Muscle of leg (tissue), 11 donors: Measurements from ENCODE around the gene CNST. TPM values are rescaled to one million over a fixed set of nuclear protein-coding genes. Genes with fewer than 3 reads are reported as not detected.

ENCODE experiments used
- DNase-seq: peaks from one replicate; pipeline ENCODE4 v3.0.0; 2013
- H3K27ac ChIP-seq: one replicate; pipeline ENCODE4 v1.5.1; 2013; ENCODE audit warnings: mild to moderate bottlenecking, low read length, control low read depth
- H3K27me3 ChIP-seq: one replicate; pipeline ENCODE4 v1.6.1; 2013; ENCODE audit warnings: low read length; ENCODE audit not compliant: control insufficient read depth, insufficient read depth
- H3K36me3 ChIP-seq: one replicate; pipeline ENCODE4 v1.6.1; 2013; ENCODE audit warnings: low read length; ENCODE audit not compliant: control insufficient read depth, insufficient read depth
- H3K4me1 ChIP-seq: one replicate; pipeline ENCODE4 v1.6.1; 2013; ENCODE audit warnings: low read length; ENCODE audit not compliant: control insufficient read depth, insufficient read depth
- H3K4me3 ChIP-seq: one replicate; pipeline ENCODE4 v1.5.1; 2013; ENCODE audit warnings: low read length, control low read depth
- H3K9me3 ChIP-seq: replicated peaks from 2 replicates; pipeline ENCODE4 v1.6.1; 2013; ENCODE audit warnings: low read depth, low read length; ENCODE audit not compliant: control insufficient read depth
- WGBS: methylation state at CpG from one replicate; pipeline ENCODE4 v1.1.5; 2013; ENCODE audit warnings: missing lambda C conversion rate; ENCODE audit not compliant: insufficient coverage; 5-methylcytosine and 5-hydroxymethylcytosine counted together
- polyA plus RNA-seq, 8 donors: library from polyadenylated mRNA; unstranded; fragments of 120-200 nt; gene quantifications; one replicate each; pipeline versions ENCODE4 v1.2.1 to v1.2.3, GENCODE V29; 2013; ENCODE audit warnings: inconsistent platforms in 1 of 8, low replicate concordance in 1 of 8; ENCODE audit not compliant: insufficient read length in 8 of 8, insufficient read depth in 1 of 8
- total RNA-seq: library from RNA; stranded (reverse); fragments of 120-200 nt; gene quantifications from one replicate; pipeline ENCODE4 v1.2.4, GENCODE V29; 2013

CNST gene
- total and polyA plus RNA-seq, 9 donors, result 10.5 to 15.3 (median 13.0) TPM

- WGBS, result 67% methylated on average over 3 of the region's 6 CpGs
- H3K36me3 ChIP-seq, result peaks cover 15% of the 10 kb centered on the region
These were observed 93.4 kb downstream of the CNST start for GRCh38 chr1:246659594-246660140.

GRCh38 chr1:246661451-246661850 lies 95.2 kb downstream of the CNST start:
- Histone ChIP-seq H3K4me1 (no peaks in the 10 kb centered on the region), H3K4me3 (no peak overlapping the region), H3K27ac (no peak overlapping the region), H3K36me3 (peaks cover 21% of the 10 kb centered on the region), H3K27me3 (no peaks in the 10 kb centered on the region), H3K9me3 (no peaks in the 10 kb centered on the region)
- DNase-seq, result no peak
- WGBS, result 100% methylated on average over 1 of the region's 2 CpGs

More at GRCh38 chr1:246659594-246660140, 93.4 kb downstream of the CNST start:
- Histone ChIP-seq H3K4me1 (no peaks in the 10 kb centered on the region), H3K9me3 (no peaks in the 10 kb centered on the region), H3K27ac (no peak overlapping the region), H3K27me3 (no peaks in the 10 kb centered on the region), H3K4me3 (no peak overlapping the region)
- no peak for DNase-seq

GRCh38 chr1:246667773-246668172 lies 101.5 kb downstream of the CNST start:
- Histone ChIP-seq H3K4me1 (no peaks in the 10 kb centered on the region), H3K9me3 (no peaks in the 10 kb centered on the region), H3K4me3 (no peak overlapping the region), H3K27me3 (no peaks in the 10 kb centered on the region), H3K36me3 (peaks cover 11% of the 10 kb centered on the region), H3K27ac (no peak overlapping the region)
- WGBS, result 100% methylated on average over 3 of the region's 5 CpGs
- DNase-seq, result no peak

GRCh38 chr1:246669659-246670058 lies 103.4 kb downstream of the CNST start:
- Histone ChIP-seq H3K27me3 (no peaks in the 10 kb centered on the region), H3K9me3 (no peaks in the 10 kb centered on the region), H3K36me3 (peaks cover 11% of the 10 kb centered on the region), H3K4me3 (no peak overlapping the region), H3K27ac (no peak overlapping the region), H3K4me1 (no peaks in the 10 kb centered on the region)
- no peak for DNase-seq
- WGBS, result 85% methylated on average over 3 of the region's 6 CpGs

GRCh38 chr1:246674049-246674448 lies 107.8 kb downstream of the CNST start:
- Histone ChIP-seq H3K4me3 (no peak overlapping the region), H3K27ac (no peak overlapping the region), H3K4me1 (peaks cover 3% of the 10 kb centered on the region), H3K36me3 (no peaks in the 10 kb centered on the region), H3K27me3 (no peaks in the 10 kb centered on the region), H3K9me3 (no peaks in the 10 kb centered on the region)
- 82% methylated on average over 3 of the region's 8 CpGs for WGBS
- no peak for DNase-seq

GRCh38 chr1:246677842-246678241 lies 111.6 kb downstream of the CNST start:
- no peak for DNase-seq
- WGBS, result 60% methylated on average over 1 of the region's 2 CpGs
- H3K36me3 ChIP-seq, result no peaks in the 10 kb centered on the region
- no peaks in the 10 kb centered on the region for H3K9me3 ChIP-seq
- no peak overlapping the region for H3K4me3 ChIP-seq
- peaks cover 38% of the 10 kb centered on the region for H3K4me1 ChIP-seq
- no peaks in the 10 kb centered on the region for H3K27me3 ChIP-seq
- no peak overlapping the region for H3K27ac ChIP-seq

GRCh38 chr1:246678816-246679793 lies 112.8 kb downstream of the CNST start:
- H3K9me3 ChIP-seq, result no peaks in the 10 kb centered on the region
- no peak overlapping the region for H3K4me3 ChIP-seq
- H3K27me3 ChIP-seq, result no peaks in the 10 kb centered on the region
- no peaks in the 10 kb centered on the region for H3K36me3 ChIP-seq
- H3K27ac ChIP-seq, result peak overlapping the region; percentile 23
- WGBS, result 54% methylated on average over 14 of the region's 18 CpGs
- peaks cover 38% of the 10 kb centered on the region for H3K4me1 ChIP-seq
- DNase-seq, result peak; percentile 38

GRCh38 chr1:246679794-246680177 lies 113.5 kb downstream of the CNST start:
- Histone ChIP-seq H3K27me3 (no peaks in the 10 kb centered on the region), H3K9me3 (no peaks in the 10 kb centered on the region), H3K36me3 (no peaks in the 10 kb centered on the region), H3K27ac (peak overlapping the region; percentile 82), H3K4me3 (no peak overlapping the region), H3K4me1 (peaks cover 38% of the 10 kb centered on the region)
- DNase-seq, result no peak
- WGBS, result 43% methylated on average over 1 of the region's 1 CpG

GRCh38 chr1:246680190-246680589 lies 113.9 kb downstream of the CNST start:
- peak overlapping the region; percentile 82 for H3K27ac ChIP-seq
- peaks cover 38% of the 10 kb centered on the region for H3K4me1 ChIP-seq
- H3K27me3 ChIP-seq, result no peaks in the 10 kb centered on the region
- H3K4me3 ChIP-seq, result no peak overlapping the region
- no peaks in the 10 kb centered on the region for H3K9me3 ChIP-seq
- DNase-seq, result no peak
- WGBS, result 70% methylated on average over 6 of the region's 8 CpGs
- no peaks in the 10 kb centered on the region for H3K36me3 ChIP-seq

GRCh38 chr1:246680696-246681130 lies 114.5 kb downstream of the CNST start:
- peak; percentile 80 for DNase-seq
- Histone ChIP-seq H3K9me3 (no peaks in the 10 kb centered on the region), H3K4me3 (no peak overlapping the region), H3K27me3 (no peaks in the 10 kb centered on the region), H3K27ac (peak overlapping the region; percentile 82), H3K4me1 (peaks cover 38% of the 10 kb centered on the region), H3K36me3 (no peaks in the 10 kb centered on the region)
- 63% methylated on average over 4 of the region's 10 CpGs for WGBS
